K562 (cell line): Measurements from ENCODE around the gene RNF187. TPM values are rescaled to one million over a fixed set of nuclear protein-coding genes. Genes with fewer than 3 reads are reported as not detected.

Experiments used
- ATAC-seq: fragments of 200-7000 bp; cut with Tn5 transposase; 3 replicates; pipeline ENCODE4 v1.9.1; 2020; ENCODE audit warnings: moderate library complexity
- BruUV-seq: library from RNA; stranded (reverse); fragments of 400-500 nt; replicated peaks from 2 replicates; lab custom pipeline; 2021; lab: Mats Ljungman, UMichigan
- CTCF ChIA-PET: fragments of 300-600 bp; formaldehyde crosslinking; extraction: SDS; loops from one replicate; lab custom pipeline; 2021; ENCODE audit warnings: low intra/inter-chr PET ratio; lab: Yijun Ruan, JAX
- POLR2A ChIA-PET: fragments of 300-600, 350-650 bp; sonication (Branson Sonifier 250); formaldehyde crosslinking; extraction: SDS; loops from one replicate; lab custom pipeline; 2021; ENCODE audit warnings: antibody characterized with exemption, inconsistent platforms; lab: Yijun Ruan, JAX
- DNase-seq, 4 experiments: peaks; one replicate each; pipeline versions ENCODE4 v3.0.0 to v3.0.0-alpha.2; 2011 to 2018; ENCODE audit warnings: low spot score in 3 of 4, mixed read lengths in 3 of 4; ENCODE audit errors: extremely low read depth in 1 of 4
- FAIRE-seq: peaks from 2 replicates; lab custom pipeline; 2011; peaks lifted over from hg19 to GRCh38; lab: Jason Lieb, UNC
- H2AFZ ChIP-seq: 2 replicates; pipeline ENCODE4 v1.6.0; 2011; ENCODE audit warnings: low read depth, low read length, control low read depth, inconsistent platforms
- H3K27ac ChIP-seq: fragments of 200-600 bp; 3 replicates; pipeline ENCODE4 v1.8.0; 2011; ENCODE audit warnings: low read depth, mild to moderate bottlenecking, control low read depth, inconsistent platforms, low read length, moderate library complexity, mixed read lengths; ENCODE audit errors: extremely low read depth
- H3K27me3 ChIP-seq, 2 experiments: fragments of 300-600 bp in 1 of 2; 2 replicates in 1 of 2; 3 replicates in 1 of 2; pipeline versions ENCODE4 v1.6.0 to v1.8.0; 2011; ENCODE audit warnings: inconsistent platforms in 2 of 2, low read length in 2 of 2, mild to moderate bottlenecking in 1 of 2, mixed read lengths in 1 of 2, moderate library complexity in 1 of 2; ENCODE audit not compliant: control insufficient read depth in 2 of 2, insufficient read depth in 2 of 2
- H3K36me3 ChIP-seq: fragments of 300-600 bp; 3 replicates; pipeline ENCODE4 v1.8.0; 2011; ENCODE audit warnings: mild to moderate bottlenecking, low read length, inconsistent platforms; ENCODE audit not compliant: control insufficient read depth, insufficient read depth
- H3K4me1 ChIP-seq, 2 experiments: fragments of 200-600 bp in 1 of 2; replicated peaks in 1 of 2; 2 replicates in 1 of 2; 3 replicates in 1 of 2; pipeline versions ENCODE4 v1.5.1 to v1.8.0; 2011; ENCODE audit warnings: inconsistent platforms in 2 of 2, low read length in 2 of 2, mild to moderate bottlenecking in 1 of 2, mixed read lengths in 1 of 2, moderate library complexity in 1 of 2; ENCODE audit not compliant: control insufficient read depth in 2 of 2, insufficient read depth in 2 of 2
- H3K4me2 ChIP-seq: 2 replicates; pipeline ENCODE4 v1.6.1; 2011; ENCODE audit warnings: low read length, control low read depth, inconsistent platforms, mixed read lengths; ENCODE audit not compliant: insufficient read depth
- H3K4me3 ChIP-seq: fragments of 200-600 bp; sonication (generic), shearing (Covaris generic); 2 replicates; pipeline ENCODE4 v1.5.1; 2016; ENCODE audit warnings: control low read depth, inconsistent platforms
- H3K79me2 ChIP-seq: fragments of 200-600 bp; 3 replicates; pipeline ENCODE4 v1.8.0; 2011; ENCODE audit warnings: low read length, inconsistent platforms; ENCODE audit not compliant: control insufficient read depth, insufficient read depth
- H3K9ac ChIP-seq, 2 experiments: 2 replicates each; pipeline versions ENCODE4 v1.6.0 to v1.6.1; 2011; ENCODE audit warnings: low read depth in 2 of 2, low read length in 2 of 2, control low read depth in 1 of 2, inconsistent platforms in 1 of 2, mild to moderate bottlenecking in 1 of 2, mixed read lengths in 1 of 2; ENCODE audit not compliant: insufficient read depth in 1 of 2
- H3K9me1 ChIP-seq: one replicate; pipeline ENCODE4 v1.6.0; 2011; ENCODE audit warnings: inconsistent platforms, mild to moderate bottlenecking, low read length, moderate library complexity; ENCODE audit not compliant: control insufficient read depth, insufficient read depth
- H3K9me3 ChIP-seq: replicated peaks from 2 replicates; pipeline ENCODE4 v1.5.1; 2011; ENCODE audit warnings: low read depth, low read length, inconsistent platforms; ENCODE audit not compliant: control insufficient read depth, insufficient read depth
- H4K20me1 ChIP-seq: replicated peaks from 2 replicates; pipeline ENCODE4 v1.6.1; 2011; ENCODE audit warnings: low read length, inconsistent platforms, mixed read lengths; ENCODE audit not compliant: control insufficient read depth, insufficient read depth
- FOXK1 ChIP-seq: sonication (generic); formaldehyde crosslinking; IDR thresholded peaks from 2 replicates; pipeline ENCODE4 v1.8.0; 2022; ENCODE audit warnings: missing genetic modification reagents, mild to moderate bottlenecking, borderline replicate concordance
- KAT8 ChIP-seq: fragments of 450-650 bp; IDR thresholded peaks from 2 replicates; pipeline ENCODE4 v1.6.1; 2016; ENCODE audit warnings: low read depth, mild to moderate bottlenecking
- KDM1A ChIP-seq, 2 experiments: fragments of 450-650 bp; IDR thresholded peaks; 2 replicates each; pipeline ENCODE4 v1.6.1; 2016; ENCODE audit warnings: mild to moderate bottlenecking in 2 of 2
- MEIS2 ChIP-seq: fragments of 450-650 bp; IDR thresholded peaks from 2 replicates; pipeline ENCODE4 v1.6.1; 2014; ENCODE audit warnings: mild to moderate bottlenecking; ENCODE audit not compliant: partially characterized antibody
- SAP30 ChIP-seq: fragments of 200-600 bp; sonication (generic); IDR thresholded peaks from 2 replicates; pipeline ENCODE4 v1.6.1; 2012; ENCODE audit warnings: borderline replicate concordance, low read depth, mild to moderate bottlenecking, moderate library complexity, low read length, control low read depth, inconsistent platforms; ENCODE audit not compliant: insufficient read depth, poor library complexity, severe bottlenecking
- SIX5 ChIP-seq, 2 experiments: IDR thresholded peaks; 2 replicates each; pipeline ENCODE4 v1.6.1; 2011; ENCODE audit warnings: low read length in 2 of 2, borderline replicate concordance in 1 of 2, low read depth in 1 of 2, mild to moderate bottlenecking in 1 of 2, moderate library complexity in 1 of 2; ENCODE audit not compliant: insufficient read depth in 1 of 2
- TSC22D4 ChIP-seq: fragments of 450-650 bp; IDR thresholded peaks from 2 replicates; pipeline ENCODE4 v1.6.1; 2016; ENCODE audit warnings: missing genetic modification characterization, missing biosample characterization, control low read depth
- XRCC3 ChIP-seq: fragments of 450-650 bp; IDR thresholded peaks from 2 replicates; pipeline ENCODE4 v1.6.1; 2017; ENCODE audit warnings: mild to moderate bottlenecking, moderate library complexity
- ZBED1 ChIP-seq: IDR thresholded peaks from 2 replicates; pipeline ENCODE4 v1.6.1; 2014
- ZKSCAN3 ChIP-seq: fragments of 250-450 bp; sonication (Bioruptor Pico); IDR thresholded peaks from 2 replicates; pipeline ENCODE4 v1.4.0; 2020
- ZNF140 ChIP-seq: fragments of 250-450 bp; sonication (Bioruptor Pico); IDR thresholded peaks from 2 replicates; pipeline ENCODE4 v1.8.0; 2021; ENCODE audit warnings: moderate library complexity, mild to moderate bottlenecking, inconsistent platforms
- ZNF197 ChIP-seq: fragments of 200-800 bp; sonication (Bioruptor generic); IDR thresholded peaks from 2 replicates; pipeline ENCODE4 v1.6.1; 2016; ENCODE audit warnings: low read depth, missing genetic modification characterization, missing compliant biosample characterization
- ZNF644 ChIP-seq: fragments of 200-800 bp; sonication (Bioruptor generic); IDR thresholded peaks from 2 replicates; pipeline ENCODE4 v1.6.1; 2016; ENCODE audit warnings: low read depth, missing genetic modification characterization, missing compliant biosample characterization
- ZNF780A ChIP-seq: fragments of 250-450 bp; sonication (Bioruptor Pico); IDR thresholded peaks from 2 replicates; pipeline ENCODE4 v1.5.0; 2021; ENCODE audit warnings: mild to moderate bottlenecking
- ZNF785 ChIP-seq: fragments of 250-450 bp; sonication (Bioruptor Pico); IDR thresholded peaks from 2 replicates; pipeline ENCODE4 v1.4.0; 2020; ENCODE audit warnings: mild to moderate bottlenecking
- WGBS: fragments of 100-300 bp; shearing (Covaris generic); methylation state at CpG from one replicate; pipeline ENCODE4 v1.1.6; 2016; ENCODE audit warnings: low coverage, mixed read lengths; ENCODE audit not compliant: insufficient coverage; ENCODE audit errors: missing lambda C conversion rate; 5-methylcytosine and 5-hydroxymethylcytosine counted together
- in situ Hi-C: fragments of 300-500 bp; cut with MboI; formaldehyde crosslinking; loops from 4 replicates; pipeline ENCODE4 v1.15.0; 2018; ENCODE audit warnings: inconsistent platforms, mixed read lengths
- intact Hi-C: fragments of 100-400 bp; cut with micrococcal nuclease; formaldehyde crosslinking; loops from 2 replicates; pipeline ENCODE4 v1.14.2; 2022
- polyA plus RNA-seq, 8 experiments: library from polyadenylated mRNA; depleted of rRNA in 4 of 8; stranded (reverse) in 5 of 8; unstranded in 3 of 8; fragments of >200 nt; fragmentation: Nextera tagmentation in 2 of 8; fragmentation: Illumina TruSeq in 1 of 8; extraction: Ambion mirVana in 2 of 8; extraction: Trizol in 1 of 8; gene quantifications; 2 replicates each; pipeline versions ENCODE4 v1.2.1 to v1.2.3, GENCODE V29; 2011 to 2014; ENCODE audit warnings: inconsistent platforms in 1 of 8, missing spikeins in 1 of 8
- total RNA-seq, 7 experiments: library from RNA; depleted of rRNA in 6 of 7; stranded (reverse); fragments of >200 nt in 6 of 7; fragmentation: Illumina TruSeq in 2 of 7; extraction: Trizol in 2 of 7; gene quantifications; 2 replicates each; pipeline versions ENCODE4 v1.2.1 to v1.2.3, GENCODE V29; 2011 to 2021; ENCODE audit warnings: low replicate concordance in 1 of 7

Gene RNF187
- total and polyA plus RNA-seq, 9 of the 15 experiments (the other 6 are each of a cell fraction or from before 2014, with no cell fraction given): 2.3 to 119 (median 41.9) TPM

DNA sequence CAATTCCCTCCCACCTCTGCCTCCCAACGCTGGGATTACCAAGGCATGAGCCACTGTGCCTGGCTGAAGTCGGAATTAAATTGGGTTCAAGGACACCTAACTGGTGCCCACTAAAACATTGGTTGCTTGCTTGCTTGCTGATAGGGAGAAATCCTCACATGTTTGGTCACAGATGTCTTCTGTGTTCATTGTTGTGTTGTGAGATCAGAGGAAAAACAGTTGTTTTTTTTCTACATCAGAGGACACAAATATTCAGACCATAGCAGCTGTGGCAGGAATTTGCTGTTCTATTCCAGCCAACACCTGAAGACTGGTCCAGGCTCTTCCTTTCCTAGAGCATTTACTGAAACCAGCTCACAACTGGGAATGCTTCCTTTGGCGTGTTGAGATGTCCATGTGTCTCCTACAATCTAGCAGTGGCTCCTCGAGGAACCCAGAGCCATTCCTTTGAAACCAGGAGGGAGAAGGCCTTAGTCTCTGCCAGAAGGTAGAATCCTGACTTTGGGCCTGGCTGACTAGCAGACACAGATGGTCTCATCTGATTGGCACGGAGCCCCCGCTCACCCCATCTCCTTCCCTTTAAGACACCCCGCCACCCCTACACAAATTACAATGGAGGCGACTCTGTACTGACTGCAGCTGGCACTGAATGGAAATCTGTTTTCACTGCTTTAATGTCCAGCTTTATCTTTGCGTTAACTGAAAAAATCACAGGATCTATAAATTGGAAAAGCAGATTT is 46.3 kb upstream of the RNF187 start:
- CTCF ChIA-PET: no interaction called here
- Histone ChIP-seq H3K36me3 (no peaks in the 10 kb centered on the region), H3K4me1 (peaks cover 0 to 6% of the 10 kb centered on the region in 2 experiments; a peak in 3 of 5 replicates), H3K9me3 (no peaks in the 10 kb centered on the region), H3K27ac (no peak overlapping the region), H3K4me2 (no peak overlapping the region), H3K9me1 (no peaks in the 10 kb centered on the region), H2AFZ (no peak overlapping the region), H3K79me2 (no peaks in the 10 kb centered on the region), H3K9ac (no peak overlapping the region), H3K4me3 (no peak overlapping the region), H3K27me3 (peaks cover 8 to 13% of the 10 kb centered on the region in 2 experiments; a peak in 3 of 5 replicates), H4K20me1 (no peaks in the 10 kb centered on the region)
- ATAC-seq (no peak), DNase-seq (no peak), FAIRE-seq (no peak)
- POLR2A ChIA-PET: interaction anchor here (0.7 to 1.9 kb wide), 7 partner anchors 10 to 425 kb away, joined by 3 to 11 read pairs (median 4); a partner anchor contains a TSS
- intact Hi-C loops (no loop called here), in situ Hi-C loops (no loop called here)
- WGBS: 38% methylated on average over 9 of the region's 9 CpGs
- no peak for TF ChIP-seq ZKSCAN3 (CRISPR knock-in tag)
- no peak for TF ChIP-seq ZNF644 (tag)
- TF ChIP-seq FOXK1 (CRISPR knock-in tag): no peak
- no peak for TF ChIP-seq ZNF197
- TF ChIP-seq MEIS2: no peak
- TF ChIP-seq ZNF780A: no peak
- TF ChIP-seq ZBED1: no peak
- no peak for TF ChIP-seq SIX5 (IDR thresholded peaks at IDR 0.05; ENCODE audit: borderline replicate concordance in 1 of 2, insufficient read depth in 1 of 2, low read depth in 1 of 2, low read length in 2 of 2)
- TF ChIP-seq SAP30: no peak
- no peak for TF ChIP-seq TSC22D4 (tag)
- no peak for TF ChIP-seq ZNF785 (CRISPR knock-in tag)
- no peak for TF ChIP-seq ZNF140 (CRISPR knock-in tag)
- no peak for TF ChIP-seq XRCC3
- TF ChIP-seq KAT8: no peak
- TF ChIP-seq KDM1A (IDR thresholded peaks at IDR 0.05): no peak
- no TSS peak for BruUV-seq
